ENCODE data around the gene SYCE3.

GRCh38 chr22:50542416-50542927 lies 20.2 kb downstream of the SYCE3 start:
- TF ChIP-seq, protein P1, sequence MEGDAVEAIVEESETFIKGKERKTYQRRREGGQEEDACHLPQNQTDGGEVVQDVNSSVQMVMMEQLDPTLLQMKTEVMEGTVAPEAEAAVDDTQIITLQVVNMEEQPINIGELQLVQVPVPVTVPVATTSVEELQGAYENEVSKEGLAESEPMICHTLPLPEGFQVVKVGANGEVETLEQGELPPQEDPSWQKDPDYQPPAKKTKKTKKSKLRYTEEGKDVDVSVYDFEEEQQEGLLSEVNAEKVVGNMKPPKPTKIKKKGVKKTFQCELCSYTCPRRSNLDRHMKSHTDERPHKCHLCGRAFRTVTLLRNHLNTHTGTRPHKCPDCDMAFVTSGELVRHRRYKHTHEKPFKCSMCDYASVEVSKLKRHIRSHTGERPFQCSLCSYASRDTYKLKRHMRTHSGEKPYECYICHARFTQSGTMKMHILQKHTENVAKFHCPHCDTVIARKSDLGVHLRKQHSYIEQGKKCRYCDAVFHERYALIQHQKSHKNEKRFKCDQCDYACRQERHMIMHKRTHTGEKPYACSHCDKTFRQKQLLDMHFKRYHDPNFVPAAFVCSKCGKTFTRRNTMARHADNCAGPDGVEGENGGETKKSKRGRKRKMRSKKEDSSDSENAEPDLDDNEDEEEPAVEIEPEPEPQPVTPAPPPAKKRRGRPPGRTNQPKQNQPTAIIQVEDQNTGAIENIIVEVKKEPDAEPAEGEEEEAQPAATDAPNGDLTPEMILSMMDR (IDR thresholded peaks at IDR 0.05), result no peak
- no peak for TF ChIP-seq POLR2AphosphoS5 (IDR thresholded peaks at IDR 0.05)
- TF ChIP-seq POLR2A (IDR thresholded peaks at IDR 0.05; ENCODE audit: low read depth), result no peak
